Dedifferentiated amniotic fluid mesenchymal stem cell (primary cell): Measurements from ENCODE around the gene RRBP1.

Experiments
- DNase-seq: peaks from one replicate; pipeline ENCODE4 v3.0.0-alpha.2; 2016; ENCODE audit errors: extremely low spot score

RRBP1 gene

DNA sequence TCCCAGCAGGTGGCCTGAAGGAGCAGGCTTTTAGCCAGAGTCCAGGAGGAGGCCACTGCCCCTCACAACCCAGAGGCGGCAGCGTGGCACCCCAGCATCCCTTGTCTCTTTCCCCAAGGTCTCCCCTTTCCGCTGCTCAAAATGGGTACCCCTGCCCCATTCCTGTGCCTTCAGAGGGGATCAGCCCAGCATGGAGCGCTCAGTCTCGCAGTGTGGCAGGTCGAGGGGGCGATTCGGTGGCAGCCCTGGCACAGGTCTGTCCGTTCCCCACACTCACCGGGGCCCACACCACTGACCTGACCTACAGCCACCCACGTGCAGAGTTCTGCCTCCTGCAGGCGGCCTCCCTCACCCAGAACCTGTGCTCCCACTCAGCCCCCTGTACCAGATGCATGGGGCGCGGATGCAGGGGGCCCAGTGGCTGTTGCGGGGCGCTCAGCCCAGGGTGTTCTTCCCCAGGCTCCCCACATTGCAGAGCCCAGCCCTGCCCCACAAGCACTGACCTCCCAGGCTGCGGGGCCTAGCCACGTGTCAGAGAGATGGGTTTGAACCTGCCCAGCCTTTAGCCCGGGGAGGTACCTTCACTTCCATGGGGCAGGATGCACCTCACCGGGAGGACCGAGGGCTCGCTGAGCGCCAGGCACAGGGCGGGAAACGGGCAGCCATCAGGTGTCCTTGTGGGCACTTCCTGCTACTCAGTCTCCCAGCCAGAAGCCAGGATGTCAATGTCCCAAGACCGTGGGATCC lies 70.3 kb downstream of the RRBP1 start:
- DNase-seq, result no peak

DNA sequence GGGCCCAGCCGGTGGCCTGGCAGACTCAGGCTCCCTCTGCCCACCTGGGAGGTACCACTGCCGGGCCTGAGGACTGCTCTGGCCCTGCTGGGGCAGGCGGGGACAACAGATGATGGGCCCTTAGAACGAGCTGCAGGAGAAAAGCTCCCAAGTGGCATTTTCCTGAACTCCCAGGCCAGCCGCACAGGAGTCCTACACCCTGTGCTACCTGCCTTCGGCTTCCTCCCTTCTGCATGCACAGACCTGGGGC lies 70.8 kb downstream of the RRBP1 start:
- DNase-seq, result no peak

DNA sequence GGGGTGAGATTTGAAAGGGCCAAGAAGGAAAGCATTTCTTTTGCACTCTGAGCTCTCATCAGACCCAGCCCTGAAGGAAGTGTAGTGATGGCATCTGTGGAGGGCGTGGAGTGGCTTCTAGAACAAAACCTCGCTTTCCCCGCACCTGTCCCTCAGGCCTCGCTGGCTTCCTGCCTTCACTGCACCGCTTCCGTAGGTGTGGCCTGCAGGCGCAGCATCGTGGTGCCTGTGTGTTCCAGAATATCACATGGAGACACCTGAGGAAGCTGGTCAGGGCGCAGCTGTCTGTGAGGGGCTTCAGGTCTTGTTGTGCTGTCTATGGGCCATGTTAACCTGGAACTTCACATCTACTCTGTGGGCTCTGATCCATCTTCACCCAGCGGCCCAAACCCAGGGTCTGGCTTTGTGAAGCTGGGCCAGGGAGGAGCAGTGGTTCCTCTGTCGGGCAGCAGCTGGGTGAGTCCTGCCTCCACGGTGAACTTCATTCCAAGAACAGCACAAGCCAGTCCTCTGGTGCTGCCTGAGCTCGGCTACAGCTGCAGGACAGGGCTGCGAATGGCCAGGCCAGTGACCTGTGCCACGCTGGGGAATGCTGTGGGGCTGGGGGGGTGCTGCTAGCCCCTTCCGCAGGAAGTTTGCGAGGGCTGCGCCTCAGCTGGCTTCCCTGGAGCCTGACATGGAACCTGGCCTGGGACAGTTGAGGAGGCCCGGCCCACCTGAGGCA lies 71.3 kb downstream of the RRBP1 start:
- no peak for DNase-seq

DNA sequence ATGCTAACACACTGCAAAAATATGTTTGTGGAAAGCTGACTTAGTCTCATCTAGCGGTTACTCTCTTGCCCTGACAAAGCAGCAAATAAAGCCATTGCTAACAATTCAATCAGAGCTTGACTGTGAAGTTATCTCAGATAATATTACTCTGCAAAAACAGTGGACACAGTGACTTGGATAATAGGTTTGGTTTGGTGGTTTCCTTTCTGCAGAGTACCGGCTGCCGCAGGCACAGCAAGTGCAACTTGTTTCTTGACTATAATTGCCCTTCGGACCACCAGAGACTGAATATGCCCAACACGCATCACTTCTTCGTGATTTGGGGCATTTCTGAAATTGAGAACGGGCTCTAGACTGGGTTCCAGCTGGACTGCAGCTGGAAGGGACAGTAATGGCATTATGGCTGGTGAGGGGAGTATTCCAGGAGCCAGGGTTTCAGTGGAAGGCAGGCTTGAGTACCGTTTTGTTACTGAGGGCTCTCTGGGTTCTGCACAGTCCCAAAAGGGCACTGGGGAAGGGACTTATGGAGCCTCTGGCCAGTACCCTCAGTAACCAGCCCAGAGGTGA lies 72.1 kb downstream of the RRBP1 start:
- DNase-seq, result no peak

DNA sequence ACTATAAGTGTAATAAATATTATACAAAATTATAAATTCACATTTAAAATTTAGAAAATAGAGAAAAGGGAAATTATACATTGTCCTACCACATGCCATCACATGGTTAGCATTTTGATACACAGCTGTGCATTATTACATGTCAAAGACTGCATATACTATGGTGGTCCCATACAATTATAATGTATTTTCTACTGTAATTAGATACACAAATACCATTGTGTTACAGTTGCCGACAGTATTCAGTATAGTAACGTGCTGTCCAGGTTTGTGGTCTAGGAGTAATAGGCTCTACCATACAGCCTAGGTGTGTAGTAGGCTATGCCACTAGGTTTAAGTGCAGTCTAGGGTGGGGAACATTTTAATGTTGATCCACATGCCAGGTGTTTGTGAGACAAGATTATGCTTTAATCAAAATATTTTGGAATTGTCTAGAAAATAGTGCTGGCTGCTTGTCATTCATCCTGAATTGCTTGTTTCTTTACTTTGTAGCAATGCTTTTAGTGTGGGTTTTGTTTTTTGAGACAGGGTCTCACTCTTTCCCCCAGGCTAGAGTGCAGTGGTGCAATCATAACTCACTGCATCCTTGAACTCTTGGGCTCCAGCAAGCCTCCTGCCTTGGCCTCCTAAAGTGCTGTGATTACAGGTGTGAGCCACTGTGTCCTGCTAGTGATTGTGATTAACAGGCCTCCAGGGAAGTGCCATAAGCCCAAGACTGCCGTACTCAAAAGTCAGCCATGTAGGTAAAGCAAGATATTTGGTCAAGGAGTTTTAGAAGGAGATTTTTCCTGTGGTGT lies 73.1 kb downstream of the RRBP1 start:
- no peak for DNase-seq

DNA sequence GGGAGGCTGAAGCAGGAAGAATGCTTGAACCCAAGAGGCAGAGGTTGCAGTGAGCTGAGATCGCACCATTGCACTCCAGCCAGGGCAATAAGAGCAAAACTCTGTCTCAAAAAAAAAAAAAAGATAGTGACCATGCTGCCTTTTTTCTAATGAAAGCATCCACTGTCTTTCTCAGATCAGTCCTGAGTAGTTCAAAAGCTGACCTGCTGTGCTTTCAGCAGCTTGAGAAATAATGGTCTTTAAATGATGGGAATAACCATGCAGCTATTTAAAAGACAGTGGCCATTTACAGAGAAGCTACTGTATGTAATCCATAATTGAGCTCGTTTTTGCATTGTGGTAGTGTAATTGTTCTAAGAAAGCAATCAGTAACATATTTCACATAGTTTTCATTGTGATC lies 76.0 kb downstream of the RRBP1 start:
- DNase-seq, result no peak

DNA sequence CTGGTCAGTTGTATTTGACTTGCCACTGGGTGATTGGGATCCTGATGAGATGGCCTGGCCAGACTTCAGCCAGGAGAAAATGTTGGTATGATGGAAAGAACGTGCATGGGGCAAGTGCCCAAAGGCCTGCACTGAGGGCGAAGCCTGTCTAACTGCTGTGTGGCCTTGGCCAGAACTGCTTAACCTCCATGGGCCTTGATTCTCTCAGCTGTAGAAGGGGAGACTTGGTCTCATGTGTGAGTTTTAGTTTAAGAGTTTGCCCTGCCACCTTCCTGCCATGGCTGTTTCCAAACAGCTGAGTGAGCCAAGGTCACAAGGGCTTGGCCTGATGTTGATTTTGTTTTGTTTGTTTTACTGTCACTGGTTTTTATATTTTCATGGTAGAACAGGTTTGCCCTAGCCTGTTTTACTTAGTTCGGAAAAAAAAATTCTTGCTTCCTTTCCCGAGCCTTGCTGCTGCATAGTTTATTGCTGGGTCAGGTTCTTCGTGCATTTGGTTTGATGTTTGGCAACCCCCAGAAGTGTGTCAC lies 76.8 kb downstream of the RRBP1 start:
- no peak for DNase-seq

DNA sequence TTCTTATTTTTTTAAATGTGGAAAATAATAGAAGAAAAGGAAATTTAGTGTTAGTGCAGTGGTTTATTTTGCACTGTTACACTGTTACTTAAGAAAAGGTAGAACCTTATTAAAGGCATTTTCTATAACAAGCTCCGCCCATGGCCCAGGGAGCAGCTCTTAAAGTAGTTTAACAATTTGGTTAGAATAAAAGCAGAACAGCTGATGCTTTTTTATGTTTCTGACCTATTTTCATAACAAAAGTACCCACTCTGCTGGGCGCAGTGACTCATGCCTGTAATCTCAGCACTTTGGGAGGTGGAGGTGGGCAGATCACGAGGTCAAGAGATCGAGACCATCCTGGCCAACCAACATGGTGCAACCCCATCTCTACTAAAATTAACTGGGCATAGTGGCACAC lies 79.5 kb downstream of the RRBP1 start:
- DNase-seq, result no peak

DNA sequence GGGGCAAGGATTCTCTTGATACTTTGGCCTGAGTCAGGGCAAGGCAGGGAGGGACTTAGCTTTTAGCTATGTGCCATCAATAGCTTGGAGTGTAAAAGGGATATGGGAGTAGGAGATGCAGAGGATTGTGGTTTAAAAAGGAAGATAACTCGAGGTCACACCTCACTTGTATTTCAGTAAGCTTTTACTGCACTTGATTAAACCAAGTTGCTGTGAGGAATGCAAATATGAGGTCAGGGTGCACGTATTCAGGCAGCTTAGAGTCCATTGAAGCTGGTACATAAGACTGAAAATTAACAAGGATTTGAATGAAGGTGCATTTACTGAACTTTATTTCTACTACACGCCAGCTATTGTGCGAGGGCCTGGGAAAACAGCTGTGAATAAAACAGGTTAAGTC lies 80.1 kb downstream of the RRBP1 start:
- DNase-seq, result no peak

DNA sequence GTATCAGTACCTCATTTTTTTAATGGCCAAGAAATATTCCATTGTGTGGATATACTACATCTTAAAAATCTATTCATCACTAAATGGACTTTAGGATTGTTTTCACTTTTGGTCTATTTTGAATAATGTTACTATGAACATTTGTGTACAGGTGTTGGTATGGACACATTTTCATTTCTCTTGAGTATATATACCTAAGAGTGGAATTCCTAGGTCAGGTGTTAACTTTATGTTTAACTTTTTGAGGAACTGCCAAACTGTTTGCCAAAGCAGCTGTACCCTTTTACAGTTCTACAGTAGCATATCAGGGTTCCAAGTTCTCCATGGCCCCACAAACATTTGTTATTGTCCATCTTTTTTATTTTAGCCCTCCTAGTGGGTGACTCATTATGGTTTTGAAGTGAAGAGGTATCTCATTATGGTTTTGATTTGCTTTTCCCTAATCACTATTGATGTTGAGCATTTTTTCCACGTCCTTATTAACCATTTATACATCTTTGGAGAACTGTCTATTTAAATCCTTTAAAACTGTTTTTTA lies 84.0 kb downstream of the RRBP1 start:
- no peak for DNase-seq

DNA sequence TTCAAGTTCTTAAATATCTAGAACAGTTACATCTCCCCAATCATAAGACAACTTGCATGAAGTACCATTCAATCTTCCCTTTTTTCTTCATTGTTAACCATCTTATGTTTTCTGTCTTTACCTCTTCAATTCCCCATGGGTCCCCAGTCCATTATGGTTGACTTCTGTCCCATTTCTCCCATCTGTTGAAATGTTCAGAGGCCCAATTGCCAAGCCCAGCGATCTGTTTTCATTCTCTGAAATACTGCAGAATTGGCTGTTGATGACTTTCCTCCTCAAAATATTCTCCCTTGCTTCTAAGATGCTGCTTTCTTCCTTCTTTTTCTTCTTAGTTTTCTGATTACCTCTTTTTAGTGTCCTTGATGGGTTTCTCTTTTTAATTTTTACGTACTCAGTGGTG lies 86.2 kb downstream of the RRBP1 start:
- no peak for DNase-seq

DNA sequence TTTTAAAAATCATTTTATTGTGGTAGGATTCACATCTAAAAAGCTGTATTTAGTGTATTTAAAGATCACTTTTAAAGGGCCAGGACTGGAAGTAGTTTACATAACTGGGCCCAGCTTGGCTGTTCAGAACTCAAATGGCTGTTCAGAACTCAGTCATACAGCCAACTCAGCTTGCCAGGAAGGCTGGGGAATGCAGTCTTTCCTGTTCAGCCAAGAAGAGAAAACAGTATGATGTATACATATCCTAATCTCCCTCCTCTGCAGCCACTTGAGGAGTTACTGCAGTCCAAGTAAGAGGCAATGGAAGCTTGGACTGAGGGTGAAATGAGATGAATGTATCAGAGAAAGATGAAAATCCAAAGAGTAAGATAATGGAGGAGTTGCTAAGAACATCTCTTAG lies 87.6 kb downstream of the RRBP1 start:
- DNase-seq, result peak; percentile 67

DNA sequence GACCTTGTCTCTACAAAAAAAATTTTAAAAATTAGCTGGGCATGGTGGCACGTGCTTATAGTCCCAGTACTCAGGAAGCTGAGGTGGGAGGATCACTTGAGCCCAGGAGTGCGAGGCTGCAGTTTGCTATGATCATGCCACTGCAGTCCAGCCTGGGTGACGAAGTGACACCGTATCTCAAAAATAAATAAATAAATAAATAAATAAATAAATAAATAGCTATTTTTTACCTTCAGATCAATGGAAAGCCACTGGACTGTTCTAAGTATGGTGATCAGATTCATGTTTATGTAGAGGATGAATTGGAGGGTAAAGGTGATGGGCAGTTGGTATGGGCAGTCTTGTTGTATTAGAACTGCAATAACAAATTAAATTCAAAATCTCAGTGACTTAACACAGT lies 88.1 kb downstream of the RRBP1 start:
- DNase-seq, result no peak

DNA sequence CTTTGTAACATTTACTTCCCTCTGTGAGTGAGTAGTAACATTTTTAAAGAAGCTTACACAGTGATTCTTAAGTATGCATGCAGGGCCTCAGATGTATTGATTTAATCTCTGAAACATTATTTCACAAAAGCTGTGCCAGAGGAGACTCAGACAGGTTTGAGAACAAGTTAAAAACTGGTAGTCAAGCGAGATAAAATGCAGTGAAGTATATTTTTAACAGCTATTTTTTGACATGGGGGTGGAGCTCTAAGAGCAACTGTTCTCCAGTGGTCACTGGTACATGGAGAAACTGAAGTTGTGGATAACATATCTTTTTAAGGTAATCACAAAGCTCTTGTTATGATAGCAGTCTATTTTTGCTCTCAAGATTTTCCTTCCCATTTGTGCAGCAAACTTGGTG lies 91.8 kb downstream of the RRBP1 start:
- no peak for DNase-seq

DNA sequence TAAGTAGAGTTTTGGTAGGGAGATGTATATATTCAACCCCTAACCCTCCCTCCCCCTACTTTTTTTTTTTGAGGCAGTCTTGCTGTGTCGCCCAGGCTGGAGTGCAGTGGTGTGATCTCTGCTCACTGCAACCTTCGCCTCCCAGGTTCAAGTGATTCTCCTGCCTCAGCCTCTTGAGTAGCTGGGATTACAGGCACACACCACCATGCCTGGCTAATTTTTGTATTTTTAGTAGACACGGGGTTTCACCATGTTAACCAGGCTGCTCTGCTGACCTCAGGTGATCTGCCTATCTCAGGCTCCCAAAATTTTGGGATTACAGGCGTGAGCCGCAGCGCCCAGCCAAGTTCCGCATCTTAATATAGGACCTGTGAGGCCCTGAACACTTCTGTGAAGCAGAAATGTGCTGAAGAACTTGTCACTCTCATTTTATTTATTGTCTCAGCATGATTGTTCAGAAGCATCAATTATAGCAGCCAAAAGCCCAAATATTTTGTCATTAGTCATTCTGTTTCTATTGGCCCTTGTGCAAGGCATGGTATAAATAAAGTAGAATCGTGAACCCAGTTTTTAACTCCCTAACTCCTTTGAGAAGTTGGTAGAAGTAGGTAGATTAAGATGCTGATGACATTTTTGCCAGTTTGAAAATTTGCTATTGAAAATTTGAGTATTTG lies 92.7 kb downstream of the RRBP1 start:
- no peak for DNase-seq

DNA sequence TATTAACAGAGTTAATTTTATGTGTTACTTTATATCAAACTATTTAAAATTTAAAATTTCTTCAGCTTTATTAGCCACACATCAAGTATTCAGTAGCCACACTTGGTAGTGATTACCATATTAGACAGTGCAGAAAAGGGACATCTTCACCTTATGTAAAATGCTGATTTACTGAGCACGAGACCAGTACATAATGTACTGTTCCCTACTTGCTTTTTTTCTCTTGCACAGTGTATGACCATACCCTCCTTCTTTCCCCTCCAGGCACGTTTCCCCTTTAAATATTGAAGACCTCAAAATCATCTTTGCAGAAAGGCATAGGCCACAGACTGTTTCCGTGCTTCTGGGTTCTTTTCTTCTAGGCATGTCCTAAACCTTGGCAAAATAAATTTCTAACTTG lies 94.2 kb downstream of the RRBP1 start:
- DNase-seq, result no peak

DNA sequence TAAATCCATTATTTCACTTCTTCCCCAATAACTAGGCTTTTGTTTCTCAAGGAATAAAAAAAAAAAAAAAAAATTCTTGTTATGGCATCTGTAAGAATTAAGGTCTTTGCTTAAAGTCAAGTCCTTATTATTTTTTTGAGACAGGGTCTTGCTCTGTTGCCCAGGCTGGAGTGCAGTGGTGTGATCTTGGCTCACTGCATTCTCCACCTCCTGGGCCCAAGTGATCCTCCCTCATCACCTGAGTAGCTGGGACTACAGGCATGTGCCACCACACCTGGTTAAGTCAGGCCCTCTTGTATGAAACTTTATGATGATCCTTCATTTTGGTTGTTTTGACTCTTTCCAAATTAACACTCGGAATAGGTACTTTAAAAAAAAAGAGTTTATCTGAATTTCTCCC lies 94.9 kb downstream of the RRBP1 start:
- no peak for DNase-seq

DNA sequence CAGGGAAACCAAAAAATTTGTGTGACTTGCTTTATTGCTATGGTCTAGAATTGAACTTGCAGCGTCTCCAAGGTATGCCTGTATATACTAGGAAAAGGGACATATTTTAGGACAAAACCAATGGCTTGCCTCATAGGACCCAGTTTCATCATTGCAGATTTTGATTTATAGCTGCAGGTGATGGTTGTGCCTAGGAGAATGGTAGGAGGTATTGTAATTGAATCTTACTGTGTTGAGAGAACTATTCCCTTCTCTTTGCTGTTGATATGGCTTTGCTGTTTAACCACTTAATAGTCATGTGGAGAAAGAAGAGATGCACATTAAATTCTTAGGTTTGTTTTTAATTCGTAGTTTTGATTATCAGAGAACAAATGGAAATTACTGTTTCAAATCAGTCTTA lies 95.8 kb downstream of the RRBP1 start:
- DNase-seq, result no peak

DNA sequence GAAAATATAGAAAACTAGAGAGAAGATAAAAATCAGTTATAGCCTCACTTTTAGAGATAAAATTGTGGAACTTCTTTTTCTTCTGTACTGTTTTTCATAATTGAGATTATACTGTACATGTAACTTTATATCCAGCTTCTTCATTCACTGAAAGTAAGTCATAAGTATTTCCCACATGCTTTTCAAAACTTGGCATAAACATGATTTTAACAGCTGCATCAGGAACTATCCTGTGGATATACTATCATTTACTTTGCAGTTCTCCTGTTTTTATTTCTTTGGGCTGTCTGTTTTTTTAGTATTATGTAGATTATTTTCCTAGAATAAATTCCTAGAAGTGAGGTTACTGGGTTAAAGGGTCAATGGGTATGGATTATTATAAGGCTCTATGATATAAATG lies 97.4 kb downstream of the RRBP1 start:
- no peak for DNase-seq

DNA sequence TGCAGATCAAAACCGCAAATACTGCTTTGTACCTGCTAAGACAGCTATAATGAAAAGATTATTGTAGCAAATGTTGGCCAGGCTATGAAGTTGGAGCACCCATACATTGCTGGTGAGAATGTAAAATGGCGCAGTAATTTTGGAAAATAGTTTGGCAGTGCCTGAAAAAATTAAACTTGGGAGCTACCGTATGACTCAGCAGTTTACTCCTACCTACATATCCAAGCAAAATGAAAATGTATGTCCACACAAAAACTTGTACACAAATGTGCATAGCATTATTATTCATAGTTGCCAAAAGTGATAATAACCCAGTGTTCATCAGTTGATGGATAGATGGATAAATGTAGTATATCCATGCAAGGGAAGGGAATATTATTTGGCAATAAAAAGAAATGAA lies 98.9 kb downstream of the RRBP1 start:
- no peak for DNase-seq

DNA sequence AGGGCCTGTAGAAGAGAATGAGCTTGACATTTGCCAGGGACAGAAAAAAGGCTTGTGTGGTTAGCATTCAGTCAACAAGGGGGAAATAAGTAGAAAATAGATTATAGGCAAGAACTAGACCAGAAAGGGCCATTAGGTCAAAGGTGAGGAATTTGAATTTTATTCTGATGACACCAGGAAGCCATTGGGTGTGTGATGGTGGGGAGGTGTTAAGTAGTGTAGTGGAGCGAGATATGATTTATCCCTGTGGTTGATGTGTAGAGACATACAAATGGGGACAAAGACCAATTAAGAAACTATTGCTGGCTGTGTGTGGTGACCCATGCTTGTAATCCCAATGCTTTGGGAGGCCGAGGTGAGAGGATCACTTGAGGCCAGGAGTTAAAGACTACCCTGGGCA lies 101.1 kb downstream of the RRBP1 start:
- no peak for DNase-seq
